Measurements from ENCODE around the gene MTMR10. TPM values are rescaled to one million over a fixed set of nuclear protein-coding genes. Genes with fewer than 3 reads are reported as not detected.

MTMR10 gene
- total RNA-seq, 1 donor from 2014 or later = 30.0 TPM

- no peak for DNase-seq
- no peak for ATAC-seq (ENCODE audit: poor library complexity)
- intact Hi-C loops (cut with DNase I) = no loop called here
Measured at GRCh38 chr15:30896211-30896606, 95.2 kb downstream of the MTMR10 start.

- DNase-seq = no peak
- no peak for ATAC-seq (ENCODE audit: poor library complexity)
- intact Hi-C loops (cut with DNase I) = no loop called here
Measured at GRCh38 chr15:30895461-30896210, 95.8 kb downstream of the MTMR10 start.

GRCh38 chr15:30889196-30889595 lies 102.2 kb downstream of the MTMR10 start:
- peak; percentile 49 for ATAC-seq (ENCODE audit: poor library complexity)
- intact Hi-C loops (cut with DNase I) = no loop called here
- no peak for DNase-seq

Other genes with a start within 250 kb of the MTMR10 start
- gene FAN1, start 87.7 kb downstream of the MTMR10 start, total RNA-seq = 25.1 TPM
- not detected for gene TRPM1, start 110.1 kb upstream of the MTMR10 start, total RNA-seq